ENCODE results near the gene LNX2.

Gene LNX2

GRCh38 chr13:27605099-27605498, 15.2 kb downstream of the LNX2 start:
- FAIRE-seq: no peak

- no peak for FAIRE-seq
Observed at GRCh38 chr13:27601803-27602202, 18.5 kb downstream of the LNX2 start.

- no peak for FAIRE-seq
Observed at GRCh38 chr13:27601208-27601607, 19.1 kb downstream of the LNX2 start.

GRCh38 chr13:27600711-27601110, 19.6 kb downstream of the LNX2 start:
- FAIRE-seq: no peak

GRCh38 chr13:27599845-27600553, 20.3 kb downstream of the LNX2 start:
- FAIRE-seq: no peak

GRCh38 chr13:27599096-27599495, 21.2 kb downstream of the LNX2 start:
- FAIRE-seq: no peak

GRCh38 chr13:27595055-27595811, 25.1 kb downstream of the LNX2 start:
- no peak for FAIRE-seq

GRCh38 chr13:27593267-27593666, 27.1 kb downstream of the LNX2 start:
- no peak for FAIRE-seq

GRCh38 chr13:27592865-27593264, 27.5 kb downstream of the LNX2 start:
- no peak for FAIRE-seq

- peak; percentile 18 for FAIRE-seq
Observed at GRCh38 chr13:27588405-27588804, 31.9 kb downstream of the LNX2 start.

GRCh38 chr13:27587095-27587746, 33.1 kb downstream of the LNX2 start:
- no peak for FAIRE-seq

GRCh38 chr13:27583645-27584044, 36.7 kb downstream of the LNX2 start:
- no peak for FAIRE-seq

GRCh38 chr13:27578121-27579030, 42.0 kb downstream of the LNX2 start:
- FAIRE-seq: no peak

GRCh38 chr13:27574661-27575060, 45.7 kb downstream of the LNX2 start:
- no peak for FAIRE-seq

- no peak for FAIRE-seq
Observed at GRCh38 chr13:27573265-27573664, 47.1 kb downstream of the LNX2 start.

GRCh38 chr13:27572234-27572901, 48.0 kb downstream of the LNX2 start:
- FAIRE-seq: no peak

- FAIRE-seq: no peak
Observed at GRCh38 chr13:27570906-27571305, 49.4 kb downstream of the LNX2 start.

GRCh38 chr13:27569405-27569804, 50.9 kb downstream of the LNX2 start:
- FAIRE-seq: no peak

GRCh38 chr13:27565818-27566217, 54.5 kb downstream of the LNX2 start:
- no peak for FAIRE-seq

- FAIRE-seq: no peak
Observed at GRCh38 chr13:27562457-27562856, 57.9 kb downstream of the LNX2 start.

- FAIRE-seq: no peak
Observed at GRCh38 chr13:27559719-27560118, 60.6 kb downstream of the LNX2 start.

- no peak for FAIRE-seq
Observed at GRCh38 chr13:27556109-27556508, 64.2 kb downstream of the LNX2 start.
